Measurements from ENCODE around the gene SHC3.
A peak's percentile ranks its signal among the peaks of the same experiment; 100 is the strongest.

SHC3 gene

GRCh38 chr9:89052470-89053097 lies 126.0 kb downstream of the SHC3 start:
- DNase-seq (ENCODE audit: low read depth): no peak

- DNase-seq (ENCODE audit: low read depth): no peak
These were observed 127.1 kb downstream of the SHC3 start for GRCh38 chr9:89051421-89052025.

- DNase-seq (ENCODE audit: low read depth): no peak
These were observed 129.0 kb downstream of the SHC3 start for GRCh38 chr9:89049646-89050045.

GRCh38 chr9:89048616-89049015 lies 130.0 kb downstream of the SHC3 start:
- DNase-seq (ENCODE audit: low read depth): no peak

- no peak for DNase-seq (ENCODE audit: low read depth)
These were observed 131.0 kb downstream of the SHC3 start for GRCh38 chr9:89047667-89048066.

DNA sequence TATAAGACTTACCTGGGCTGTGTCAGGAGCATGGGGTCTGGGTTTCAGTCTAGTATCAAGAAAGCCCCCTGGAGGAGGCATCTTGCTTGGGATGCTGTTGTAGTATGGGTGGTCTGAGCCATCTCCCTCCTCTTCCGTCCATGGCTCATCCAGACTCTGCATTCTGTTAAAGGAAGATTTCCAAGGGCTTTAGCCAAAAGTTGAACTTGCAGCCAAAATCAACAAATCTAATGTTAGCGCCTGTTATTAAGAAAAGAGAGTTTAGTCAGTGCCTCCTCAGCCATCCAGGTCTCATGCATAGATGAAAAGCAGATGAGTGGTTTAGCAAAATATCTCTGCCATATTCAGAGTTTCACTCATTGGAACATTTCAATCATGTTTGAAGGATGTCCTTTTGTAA lies 131.8 kb downstream of the SHC3 start:
- no peak for DNase-seq (ENCODE audit: low read depth)

GRCh38 chr9:89044881-89045280 lies 133.7 kb downstream of the SHC3 start:
- no peak for DNase-seq (ENCODE audit: low read depth)

GRCh38 chr9:89044104-89044503 lies 134.5 kb downstream of the SHC3 start:
- DNase-seq (ENCODE audit: low read depth): no peak

DNA sequence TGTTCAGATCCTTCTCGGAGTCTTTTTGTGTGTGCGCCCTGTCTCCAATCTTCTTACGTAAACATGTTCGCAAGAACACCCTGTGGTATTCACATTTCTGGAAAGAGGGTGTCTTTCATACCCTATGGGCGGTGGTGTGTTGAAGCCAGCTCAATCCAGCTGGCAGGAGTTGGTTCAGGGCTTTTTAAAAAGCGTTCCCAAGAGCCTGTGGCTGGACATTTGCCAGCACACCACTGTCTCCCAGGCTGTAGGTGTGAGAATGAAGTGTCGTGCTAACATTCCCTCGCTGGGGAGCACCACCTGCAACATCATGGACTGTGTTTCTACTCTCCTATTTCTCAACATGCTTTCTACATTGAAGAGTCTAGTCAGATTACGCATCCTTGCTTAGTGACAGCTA lies 135.6 kb downstream of the SHC3 start:
- no peak for DNase-seq (ENCODE audit: low read depth)

DNA sequence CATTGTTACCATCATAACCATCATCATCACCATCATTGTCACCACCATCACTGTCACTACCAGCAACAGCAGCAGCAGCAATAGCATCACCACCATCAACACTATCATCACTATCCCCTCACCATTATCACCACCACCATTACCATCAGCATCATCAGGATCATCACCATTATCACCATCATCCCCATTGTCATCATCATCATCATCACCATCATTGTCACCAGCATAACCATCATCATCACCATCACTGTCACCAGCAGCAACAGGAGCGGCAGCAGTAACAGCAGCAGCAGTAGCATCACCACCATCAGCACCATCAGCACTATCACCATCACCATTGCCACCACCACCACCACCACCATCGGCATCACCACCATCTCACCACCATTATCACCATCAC lies 139.0 kb downstream of the SHC3 start:
- DNase-seq (ENCODE audit: low read depth): no peak

DNA sequence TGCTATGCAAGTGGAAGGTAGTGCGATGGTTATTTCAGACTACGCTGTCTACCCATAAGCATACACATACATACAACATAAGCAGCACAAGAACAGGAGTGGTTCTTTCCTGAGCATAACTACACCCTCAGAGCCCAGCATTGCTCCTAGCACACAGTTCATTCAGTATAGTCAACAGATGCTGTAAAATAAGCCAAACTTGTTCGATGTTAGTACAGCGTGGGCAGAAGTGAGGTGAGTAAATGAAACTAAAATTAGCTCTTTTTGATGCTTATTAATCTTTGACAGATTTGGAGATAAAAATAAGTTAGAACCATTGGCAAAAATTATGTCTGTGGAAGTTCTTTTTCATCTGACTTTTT lies 139.5 kb downstream of the SHC3 start:
- DNase-seq (ENCODE audit: low read depth): no peak

DNA sequence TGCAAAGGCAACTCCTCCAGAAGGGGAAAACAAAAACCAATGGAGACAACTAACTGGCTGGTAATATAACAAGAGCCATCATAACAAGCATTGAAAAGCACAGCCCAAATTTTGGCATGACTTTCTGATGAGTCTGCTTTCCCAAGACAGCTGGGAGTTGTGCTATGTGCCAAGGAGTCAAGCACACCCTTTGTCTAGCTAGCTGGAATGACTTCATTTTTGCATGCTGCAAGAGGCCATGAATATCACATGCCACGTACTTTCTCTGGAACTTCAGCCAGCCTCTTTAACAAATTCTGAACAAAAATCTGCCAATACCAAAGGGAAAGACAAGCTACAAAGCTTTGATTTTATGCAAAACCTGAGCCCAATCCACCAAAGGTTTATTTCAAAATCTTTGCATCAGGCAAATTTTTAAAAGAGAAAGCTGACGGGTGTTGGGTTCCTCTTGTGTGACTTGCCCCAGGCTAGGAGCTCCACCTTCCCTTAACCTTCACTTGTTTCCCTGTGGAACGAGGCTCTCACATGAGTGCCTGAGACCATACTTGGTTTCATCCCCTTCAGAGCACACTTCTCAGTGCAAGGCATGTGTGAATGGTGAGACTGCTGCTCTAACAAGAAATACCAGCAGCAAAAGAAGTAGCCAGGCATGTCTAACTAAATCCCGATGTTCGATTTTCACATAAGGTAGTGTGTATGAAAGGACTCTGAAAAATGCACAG lies 140.1 kb downstream of the SHC3 start:
- peak; percentile 84 for DNase-seq (ENCODE audit: low read depth)

GRCh38 chr9:89037891-89038290 lies 140.7 kb downstream of the SHC3 start:
- DNase-seq (ENCODE audit: low read depth): no peak

GRCh38 chr9:89037346-89037745 lies 141.3 kb downstream of the SHC3 start:
- DNase-seq (ENCODE audit: low read depth): no peak

- no peak for DNase-seq (ENCODE audit: low read depth)
These were observed 141.7 kb downstream of the SHC3 start for GRCh38 chr9:89036891-89037290.

DNA sequence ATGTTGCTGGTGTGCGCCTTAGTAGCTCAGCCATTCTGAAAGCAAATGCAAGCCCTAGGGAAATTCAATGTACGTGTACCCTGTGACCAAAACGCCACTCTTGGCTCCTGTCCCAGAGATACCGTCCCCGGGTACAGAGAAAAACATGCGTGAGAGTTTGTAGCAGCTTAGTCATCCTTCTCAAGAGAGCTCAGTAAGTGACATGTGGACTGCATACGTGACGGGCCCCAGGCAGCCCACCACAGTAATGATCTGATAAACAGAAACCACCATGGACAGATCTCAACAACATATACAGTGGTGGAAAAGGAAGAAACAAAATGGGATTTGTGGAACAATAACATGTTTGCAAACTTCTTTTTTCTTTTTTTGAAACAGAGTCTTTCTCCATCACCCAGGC lies 142.2 kb downstream of the SHC3 start:
- DNase-seq (ENCODE audit: low read depth): peak; percentile 14

- no peak for DNase-seq (ENCODE audit: low read depth)
These were observed 146.0 kb downstream of the SHC3 start for GRCh38 chr9:89032661-89033060.

DNA sequence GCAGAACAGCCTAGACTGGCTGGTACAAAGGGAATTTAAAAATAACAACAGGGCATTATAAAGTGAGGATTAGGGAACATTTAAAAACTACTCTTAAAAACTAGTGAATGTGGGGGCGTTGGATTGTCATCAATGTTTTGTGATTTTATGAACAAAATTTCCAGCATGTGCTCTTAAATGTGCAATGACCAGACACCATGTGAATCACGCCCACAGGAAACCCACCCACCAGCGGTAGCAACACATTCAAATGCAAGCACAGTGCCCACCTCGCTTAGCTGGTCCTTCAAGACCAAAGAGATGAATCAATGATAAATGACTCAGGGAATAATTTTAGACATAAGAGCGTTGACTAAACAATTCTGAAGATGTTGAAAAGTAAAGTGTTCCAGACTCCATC lies 146.4 kb downstream of the SHC3 start:
- no peak for DNase-seq (ENCODE audit: low read depth)

DNA sequence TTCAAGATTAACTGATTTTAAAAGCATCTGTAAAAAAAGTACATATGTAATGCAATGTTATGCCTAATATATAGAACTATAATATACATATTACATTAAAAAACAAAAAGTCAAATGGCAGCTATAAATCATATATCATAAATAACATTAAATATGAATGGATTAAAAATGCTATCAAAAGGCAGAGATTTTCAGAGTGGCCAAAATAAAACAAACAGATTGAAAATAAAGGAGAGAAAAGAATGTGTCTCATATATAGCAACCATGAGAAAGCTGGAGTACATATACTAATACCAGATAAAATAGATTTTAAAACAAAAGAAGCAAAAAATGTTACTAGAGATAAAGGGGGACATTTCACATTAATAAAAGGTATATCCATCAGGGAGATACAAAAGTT lies 148.8 kb downstream of the SHC3 start:
- DNase-seq (ENCODE audit: low read depth): no peak

GRCh38 chr9:89026876-89027275 lies 151.7 kb downstream of the SHC3 start:
- no peak for DNase-seq (ENCODE audit: low read depth)

DNA sequence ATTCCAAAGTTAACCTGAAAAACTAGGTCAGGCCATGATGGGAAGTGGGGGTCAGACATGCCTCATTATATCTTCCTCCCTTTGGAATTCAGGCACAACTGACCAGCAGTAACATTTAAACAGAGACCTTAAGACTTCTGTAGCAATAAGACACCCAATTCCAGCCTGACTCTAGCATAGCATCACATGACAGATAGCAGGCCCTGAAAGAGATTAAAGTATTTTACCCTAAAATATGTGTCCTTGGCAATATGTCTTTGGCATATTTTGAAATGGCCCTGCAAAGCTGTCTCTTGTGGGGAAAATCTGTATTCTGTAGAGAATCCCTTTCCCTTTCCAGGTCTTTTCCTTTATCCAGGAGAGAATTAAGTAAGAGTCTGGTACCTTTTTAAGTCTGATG lies 153.1 kb downstream of the SHC3 start:
- no peak for DNase-seq (ENCODE audit: low read depth)

- no peak for DNase-seq (ENCODE audit: low read depth)
These were observed 153.9 kb downstream of the SHC3 start for GRCh38 chr9:89024727-89025126.

- DNase-seq (ENCODE audit: low read depth): no peak
These were observed 154.9 kb downstream of the SHC3 start for GRCh38 chr9:89023740-89024139.

- peak; percentile 86 for DNase-seq (ENCODE audit: low read depth)
These were observed 155.7 kb downstream of the SHC3 start for GRCh38 chr9:89022902-89023301.

All from iris pigment epithelial cell (primary cell).